IPS-11a (cell line): ENCODE data around the gene SH3TC2.

Source experiments
- H3K4me3 ChIP-seq: one replicate; pipeline ENCODE4 v1.5.1; 2013; ENCODE audit warnings: low read depth, low read length, control low read depth

The SH3TC2 gene

GRCh38 chr5:149002761-149003689 lies 59.8 kb downstream of the SH3TC2 start:
- no peak overlapping the region for H3K4me3 ChIP-seq

GRCh38 chr5:149002053-149002452 lies 60.8 kb downstream of the SH3TC2 start:
- H3K4me3 ChIP-seq, result no peak overlapping the region

GRCh38 chr5:149001162-149001561 lies 61.7 kb downstream of the SH3TC2 start:
- H3K4me3 ChIP-seq, result no peak overlapping the region

GRCh38 chr5:148999741-149000140 lies 63.1 kb downstream of the SH3TC2 start:
- no peak overlapping the region for H3K4me3 ChIP-seq

- H3K4me3 ChIP-seq, result no peak overlapping the region
Observed at GRCh38 chr5:148998174-148998797, 64.6 kb downstream of the SH3TC2 start.

- no peak overlapping the region for H3K4me3 ChIP-seq
Observed at GRCh38 chr5:148996270-148996669, 66.6 kb downstream of the SH3TC2 start.

GRCh38 chr5:148995791-148996190 lies 67.1 kb downstream of the SH3TC2 start:
- no peak overlapping the region for H3K4me3 ChIP-seq

GRCh38 chr5:148993283-148993936 lies 69.5 kb downstream of the SH3TC2 start:
- no peak overlapping the region for H3K4me3 ChIP-seq

GRCh38 chr5:148992265-148992664 lies 70.6 kb downstream of the SH3TC2 start:
- no peak overlapping the region for H3K4me3 ChIP-seq

GRCh38 chr5:148991566-148991965 lies 71.3 kb downstream of the SH3TC2 start:
- H3K4me3 ChIP-seq, result no peak overlapping the region

GRCh38 chr5:148990817-148991216 lies 72.0 kb downstream of the SH3TC2 start:
- H3K4me3 ChIP-seq, result no peak overlapping the region

GRCh38 chr5:148989567-148989966 lies 73.3 kb downstream of the SH3TC2 start:
- no peak overlapping the region for H3K4me3 ChIP-seq

GRCh38 chr5:148988328-148988727 lies 74.5 kb downstream of the SH3TC2 start:
- H3K4me3 ChIP-seq, result no peak overlapping the region

GRCh38 chr5:148986636-148987035 lies 76.2 kb downstream of the SH3TC2 start:
- H3K4me3 ChIP-seq, result no peak overlapping the region

GRCh38 chr5:148984345-148984744 lies 78.5 kb downstream of the SH3TC2 start:
- H3K4me3 ChIP-seq, result no peak overlapping the region

GRCh38 chr5:148981353-148981752 lies 81.5 kb downstream of the SH3TC2 start:
- H3K4me3 ChIP-seq, result no peak overlapping the region

GRCh38 chr5:148980731-148981130 lies 82.1 kb downstream of the SH3TC2 start:
- H3K4me3 ChIP-seq, result no peak overlapping the region

- H3K4me3 ChIP-seq, result no peak overlapping the region
Observed at GRCh38 chr5:148979083-148979723, 83.7 kb downstream of the SH3TC2 start.

GRCh38 chr5:148978370-148979082 lies 84.3 kb downstream of the SH3TC2 start:
- H3K4me3 ChIP-seq, result no peak overlapping the region

- no peak overlapping the region for H3K4me3 ChIP-seq
Observed at GRCh38 chr5:148976569-148977381, 86.1 kb downstream of the SH3TC2 start.
